HepG2 (cell line): ENCODE data around the gene TET3. TPM values are rescaled to one million over a fixed set of nuclear protein-coding genes. Genes with fewer than 3 reads are reported as not detected.

Experiments
- ADNP ChIP-seq: sonication (generic); formaldehyde crosslinking; IDR thresholded peaks from 2 replicates; pipeline ENCODE4 v1.4.0; 2020; ENCODE audit warnings: missing genetic modification reagents
- E2F5 ChIP-seq: sonication (generic); formaldehyde crosslinking; conservative IDR thresholded peaks from 2 replicates; pipeline ENCODE4 v1.4.0; 2020; ENCODE audit warnings: missing genetic modification reagents
- ESRRA ChIP-seq: sonication (generic); formaldehyde crosslinking; IDR thresholded peaks from 2 replicates; pipeline ENCODE4 v1.5.1; 2020; ENCODE audit warnings: mild to moderate bottlenecking, low read depth, missing genetic modification reagents
- FOXC1 ChIP-seq: sonication (generic); formaldehyde crosslinking; IDR thresholded peaks from 2 replicates; pipeline ENCODE4 v1.8.0; 2022; ENCODE audit warnings: mild to moderate bottlenecking, missing genetic modification reagents, borderline replicate concordance
- FOXJ3 ChIP-seq: sonication (generic); formaldehyde crosslinking; IDR thresholded peaks from 2 replicates; pipeline ENCODE4 v1.4.0; 2020; ENCODE audit warnings: missing genetic modification reagents, mild to moderate bottlenecking, borderline replicate concordance
- HDAC1 ChIP-seq: sonication (generic); formaldehyde crosslinking; IDR thresholded peaks from 2 replicates; pipeline ENCODE4 v1.5.1; 2020; ENCODE audit warnings: mild to moderate bottlenecking, missing genetic modification reagents
- HOMEZ ChIP-seq: IDR thresholded peaks from 2 replicates; pipeline ENCODE4 v1.6.1; 2016; ENCODE audit warnings: low read depth
- ONECUT2 ChIP-seq: sonication (generic); formaldehyde crosslinking; IDR thresholded peaks from 2 replicates; pipeline ENCODE4 v1.4.0; 2020; ENCODE audit warnings: missing genetic modification reagents
- ZNF224 ChIP-seq: sonication (generic); formaldehyde crosslinking; IDR thresholded peaks from 2 replicates; pipeline ENCODE4 v1.5.0; 2020; ENCODE audit warnings: mild to moderate bottlenecking, missing genetic modification reagents
- ZNF282 ChIP-seq: fragments of 450-650 bp; IDR thresholded peaks from 2 replicates; pipeline ENCODE4 v1.6.1; 2018; ENCODE audit not compliant: partially characterized antibody
- ZNF44 ChIP-seq: sonication (generic); formaldehyde crosslinking; IDR thresholded peaks from 2 replicates; pipeline ENCODE4 v1.5.1; 2020; ENCODE audit warnings: mild to moderate bottlenecking, missing genetic modification reagents
- ZNF570 ChIP-seq: sonication (generic); formaldehyde crosslinking; IDR thresholded peaks from 2 replicates; pipeline ENCODE4 v1.4.0; 2020; ENCODE audit warnings: mild to moderate bottlenecking, missing genetic modification reagents, borderline replicate concordance
- ZNF609 ChIP-seq: sonication (generic); formaldehyde crosslinking; IDR thresholded peaks from 2 replicates; pipeline ENCODE4 v1.4.0; 2020; ENCODE audit warnings: mild to moderate bottlenecking, missing genetic modification reagents, borderline replicate concordance
- ZNF687 ChIP-seq: sonication (generic); formaldehyde crosslinking; IDR thresholded peaks from 2 replicates; pipeline ENCODE4 v1.5.1; 2020; ENCODE audit warnings: mild to moderate bottlenecking, missing genetic modification reagents, moderate library complexity
- ZNF776 ChIP-seq: sonication (generic); formaldehyde crosslinking; IDR thresholded peaks from 2 replicates; pipeline ENCODE4 v1.4.0; 2020; ENCODE audit warnings: mild to moderate bottlenecking, missing genetic modification reagents
- polyA plus RNA-seq, 8 experiments: library from polyadenylated mRNA; depleted of rRNA in 3 of 8; stranded (reverse) in 7 of 8; unstranded in 1 of 8; fragments of >200 nt; fragmentation: Illumina TruSeq in 4 of 8; extraction: Trizol in 4 of 8; gene quantifications; 2 replicates each; pipeline versions ENCODE4 v1.2.1 to v1.2.3, GENCODE V29; 2011 to 2016; ENCODE audit warnings: low read depth in 4 of 8, missing spikeins in 1 of 8, mixed read lengths in 1 of 8; ENCODE audit not compliant: insufficient read depth in 1 of 8
- total RNA-seq, 5 experiments: library from RNA; depleted of rRNA; stranded (reverse); fragments of >200 nt; fragmentation: Illumina TruSeq; extraction: Trizol; gene quantifications; 2 replicates each; pipeline ENCODE4 v1.2.3, GENCODE V29; 2016; ENCODE audit warnings: low read depth in 1 of 5

The TET3 gene
- total and polyA plus RNA-seq, 2 of the 13 experiments (the other 11 are each of a cell fraction or from before 2014, with no cell fraction given): 4.3 to 6.8 TPM

- TF ChIP-seq ZNF687 (CRISPR knock-in tag): peak; percentile 67
- TF ChIP-seq ZNF44 (CRISPR knock-in tag): no peak
- no peak for TF ChIP-seq ZNF570 (CRISPR knock-in tag)
- TF ChIP-seq E2F5: no peak
- no peak for TF ChIP-seq ADNP
- no peak for TF ChIP-seq HOMEZ
- no peak; the same call in 1 of the 2 replicates for TF ChIP-seq ZNF776
- no peak for TF ChIP-seq ONECUT2
- TF ChIP-seq ESRRA (CRISPR knock-in tag): no peak
- TF ChIP-seq FOXJ3 (CRISPR knock-in tag): no peak
- no peak for TF ChIP-seq HDAC1 (CRISPR knock-in tag)
- no peak for TF ChIP-seq ZNF609
- no peak for TF ChIP-seq ZNF224 (CRISPR knock-in tag)
- no peak for TF ChIP-seq ZNF282
- TF ChIP-seq FOXC1 (CRISPR knock-in tag): no peak
These were observed 18.1 kb downstream of the TET3 start (continued) for GRCh38 chr2:74002505-74003421.
